Measurements from ENCODE around the gene AP2B1. TPM values are rescaled to one million over a fixed set of nuclear protein-coding genes. Genes with fewer than 3 reads are reported as not detected.

AP2B1 gene
- total RNA-seq, 2 donors from 2014 or later: 29.3 to 43.6 TPM

- Histone ChIP-seq H3K9me3 (no peaks in the 10 kb centered on the region), H3K27ac (peak overlapping the region in 2 of 4 donors; percentile 24 to 58), H3K4me1 (peaks cover 52% of the 10 kb centered on the region), H3K27me3 (no peaks in the 10 kb centered on the region), H3K4me3 (no peak overlapping the region), H3K36me3 (replicated peaks in 1 of 2; ENCODE audit: insufficient read depth in 1 of 2, low read depth in 2 of 2) (no peaks in the 10 kb centered on the region)
- peak; percentile 28 for ATAC-seq
- WGBS, 2 donors: 7 to 11% methylated on average over 3 of the region's 3 CpGs
- DNase-seq: peak in 1 of 4 donors; percentile 35
- TF ChIP-seq CTCF (IDR thresholded peaks at IDR 0.05): no peak
- intact Hi-C loops (cut with DNase I): no loop called here
These were observed 121.8 kb downstream of the AP2B1 start for GRCh38 chr17:35708951-35709350.

GRCh38 chr17:35709874-35710273, 122.8 kb downstream of the AP2B1 start:
- WGBS, 2 donors: 62 to 73% methylated on average over 3 of the region's 3 CpGs
- ATAC-seq (no peak), DNase-seq (peak in 1 of 4 donors; percentile 15)
- peaks cover 58% of the 10 kb centered on the region for H3K4me1 ChIP-seq
- H3K9me3 ChIP-seq: no peaks in the 10 kb centered on the region
- TF ChIP-seq CTCF (IDR thresholded peaks at IDR 0.05) (no peak), POLR2A (IDR thresholded peaks at IDR 0.05) (no peak)
- H3K27me3 ChIP-seq: no peaks in the 10 kb centered on the region
- H3K27ac ChIP-seq: peak overlapping the region in 1 of 4 donors; percentile 58
- H3K4me3 ChIP-seq: no peak overlapping the region
- H3K36me3 ChIP-seq (replicated peaks in 1 of 2; ENCODE audit: insufficient read depth in 1 of 2, low read depth in 2 of 2): no peaks in the 10 kb centered on the region
- intact Hi-C loops (cut with DNase I): no loop called here

- ATAC-seq: no peak
- intact Hi-C loops (cut with DNase I): no loop called here
- H3K27me3 ChIP-seq: no peaks in the 10 kb centered on the region
- no peak overlapping the region for H3K4me3 ChIP-seq
- H3K9me3 ChIP-seq: no peaks in the 10 kb centered on the region
- TF ChIP-seq CTCF (IDR thresholded peaks at IDR 0.05): no peak
- no peak for TF ChIP-seq POLR2A (IDR thresholded peaks at IDR 0.05)
- H3K27ac ChIP-seq: no peak overlapping the region
- H3K4me1 ChIP-seq: peaks cover 58% of the 10 kb centered on the region
- no peak for DNase-seq
- no peaks in the 10 kb centered on the region for H3K36me3 ChIP-seq (replicated peaks in 1 of 2; ENCODE audit: insufficient read depth in 1 of 2, low read depth in 2 of 2)
- WGBS, 2 donors: 95 to 98% methylated on average over 2 of the region's 2 CpGs
These were observed 123.8 kb downstream of the AP2B1 start for GRCh38 chr17:35710950-35711349.

- intact Hi-C loops (cut with DNase I): no loop called here
- peak; percentile 59 for ATAC-seq
- no peak for TF ChIP-seq POLR2A (IDR thresholded peaks at IDR 0.05)
- no peak for TF ChIP-seq CTCF (IDR thresholded peaks at IDR 0.05)
- H3K36me3 ChIP-seq (replicated peaks in 1 of 2; ENCODE audit: insufficient read depth in 1 of 2, low read depth in 2 of 2): no peaks in the 10 kb centered on the region
- DNase-seq: peak; percentile 55 to 72 (median 66)
- no peaks in the 10 kb centered on the region for H3K9me3 ChIP-seq
- no peak overlapping the region for H3K4me3 ChIP-seq
- H3K27me3 ChIP-seq: no peaks in the 10 kb centered on the region
- peaks cover 48% of the 10 kb centered on the region for H3K4me1 ChIP-seq
- WGBS, 2 donors: 25 to 28% methylated on average over 7 of the region's 7 CpGs
- peak overlapping the region; percentile 10 to 72 (median 56) for H3K27ac ChIP-seq
These were observed 126.1 kb downstream of the AP2B1 start for GRCh38 chr17:35713069-35713728.

- WGBS, 2 donors: 65 to 71% methylated on average over 2 of the region's 2 CpGs
- H3K4me1 ChIP-seq: peaks cover 36% of the 10 kb centered on the region
- no peaks in the 10 kb centered on the region for H3K9me3 ChIP-seq
- H3K27me3 ChIP-seq: no peaks in the 10 kb centered on the region
- TF ChIP-seq CTCF (IDR thresholded peaks at IDR 0.05) (no peak), POLR2A (IDR thresholded peaks at IDR 0.05) (no peak)
- H3K36me3 ChIP-seq (replicated peaks in 1 of 2; ENCODE audit: insufficient read depth in 1 of 2, low read depth in 2 of 2): no peaks in the 10 kb centered on the region
- no peak overlapping the region for H3K27ac ChIP-seq
- DNase-seq: no peak
- intact Hi-C loops (cut with DNase I): no loop called here
- H3K4me3 ChIP-seq: no peak overlapping the region
- ATAC-seq: no peak
These were observed 127.9 kb downstream of the AP2B1 start for GRCh38 chr17:35714988-35715387.

Data from body of pancreas (tissue), 4 donors.